DMS114 treated with DMSO at 0.1 percent for 48 hours (cell line): Measurements from ENCODE around the gene NTRK1.

Source experiments
- DNase-seq: peaks from one replicate; lab custom pipeline; 2025; ENCODE audit not compliant: unreplicated experiment; lab: John Stamatoyannopoulos, UW

Gene NTRK1

DNA sequence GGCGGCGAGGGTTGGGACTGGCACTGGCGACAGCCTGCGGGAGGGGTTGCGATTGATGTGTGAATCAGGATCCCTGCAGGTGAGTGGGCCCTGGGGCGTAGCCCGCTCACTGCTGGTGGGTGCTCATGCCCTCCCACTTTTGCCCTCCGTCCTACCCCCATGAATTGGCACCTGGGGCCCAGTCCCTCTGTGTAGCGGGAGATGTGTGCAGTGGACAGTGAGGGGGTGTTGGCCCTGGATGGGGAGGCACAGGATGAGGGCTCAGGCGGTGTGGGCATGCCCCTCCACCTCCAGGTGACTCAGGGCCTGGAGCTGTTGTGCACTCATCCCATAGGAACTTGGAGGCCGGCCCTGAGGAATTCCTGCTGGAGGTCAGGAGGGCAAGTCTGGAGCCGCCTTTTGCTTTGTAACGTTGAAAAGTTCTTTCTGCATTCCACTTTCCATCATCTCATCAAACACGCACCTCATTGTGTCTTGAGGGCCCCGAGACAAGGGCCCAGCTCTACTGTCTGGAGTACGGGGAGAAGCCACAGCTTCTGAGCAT is 35.9 kb downstream of the NTRK1 start:
- DNase-seq, result no peak

GRCh38 chr1:156897078-156897825 is 36.6 kb downstream of the NTRK1 start:
- no peak for DNase-seq

- DNase-seq, result no peak
Measured at GRCh38 chr1:156898161-156898566, 37.5 kb downstream of the NTRK1 start.

GRCh38 chr1:156898971-156899664 is 38.5 kb downstream of the NTRK1 start:
- DNase-seq, result no peak

- no peak for DNase-seq
Measured at GRCh38 chr1:156899956-156900718, 39.5 kb downstream of the NTRK1 start.

- DNase-seq, result no peak
Measured at GRCh38 chr1:156900896-156901589, 40.4 kb downstream of the NTRK1 start.

- no peak for DNase-seq
Measured at GRCh38 chr1:156901590-156901900, 40.9 kb downstream of the NTRK1 start.

DNA sequence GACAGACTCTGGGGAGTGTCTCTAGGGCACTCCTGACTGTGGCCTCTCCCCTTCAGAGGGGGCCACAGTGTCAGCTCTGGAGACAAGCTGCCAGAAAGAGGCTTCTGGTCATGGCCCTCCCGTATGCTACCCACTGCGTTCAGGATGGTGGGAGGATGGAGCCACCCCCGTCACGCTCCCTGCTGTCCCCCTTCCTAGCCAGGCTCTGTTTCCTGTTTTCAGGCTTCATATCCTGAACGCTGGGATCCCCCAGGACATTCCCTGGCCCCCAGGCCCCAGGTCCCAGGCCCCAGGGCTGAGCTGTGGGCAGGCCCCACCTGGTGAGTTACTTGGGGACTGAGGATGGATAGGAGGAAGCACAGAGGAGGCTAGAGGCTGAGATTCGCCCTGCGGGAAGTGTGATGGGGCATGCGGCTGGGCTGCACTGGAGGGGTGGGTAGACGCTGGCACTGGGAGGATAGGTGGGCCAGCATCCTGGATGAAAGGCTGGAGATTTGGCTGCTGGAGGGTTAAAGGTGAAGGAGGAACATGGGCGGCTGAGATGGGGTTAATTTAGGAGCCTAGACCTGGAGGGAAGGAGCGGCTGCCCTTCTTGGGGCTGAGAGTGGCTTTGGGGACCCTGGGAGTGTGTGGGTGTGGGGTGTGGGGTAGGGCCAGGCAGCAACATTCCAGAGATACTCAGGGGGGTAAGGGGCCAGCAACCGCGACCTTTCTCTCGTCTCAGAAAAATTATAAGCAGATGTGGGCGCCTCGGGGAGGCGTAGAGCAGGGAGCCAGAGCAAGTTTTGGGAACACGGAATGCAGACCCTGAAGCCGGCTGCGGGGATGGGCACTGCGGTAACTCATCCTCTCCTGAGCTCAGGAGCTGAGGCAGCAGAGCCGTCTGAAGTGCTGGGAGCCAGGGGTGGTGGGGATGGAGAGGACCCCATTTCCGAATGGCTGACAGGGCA is 41.6 kb downstream of the NTRK1 start:
- DNase-seq, result no peak

DNA sequence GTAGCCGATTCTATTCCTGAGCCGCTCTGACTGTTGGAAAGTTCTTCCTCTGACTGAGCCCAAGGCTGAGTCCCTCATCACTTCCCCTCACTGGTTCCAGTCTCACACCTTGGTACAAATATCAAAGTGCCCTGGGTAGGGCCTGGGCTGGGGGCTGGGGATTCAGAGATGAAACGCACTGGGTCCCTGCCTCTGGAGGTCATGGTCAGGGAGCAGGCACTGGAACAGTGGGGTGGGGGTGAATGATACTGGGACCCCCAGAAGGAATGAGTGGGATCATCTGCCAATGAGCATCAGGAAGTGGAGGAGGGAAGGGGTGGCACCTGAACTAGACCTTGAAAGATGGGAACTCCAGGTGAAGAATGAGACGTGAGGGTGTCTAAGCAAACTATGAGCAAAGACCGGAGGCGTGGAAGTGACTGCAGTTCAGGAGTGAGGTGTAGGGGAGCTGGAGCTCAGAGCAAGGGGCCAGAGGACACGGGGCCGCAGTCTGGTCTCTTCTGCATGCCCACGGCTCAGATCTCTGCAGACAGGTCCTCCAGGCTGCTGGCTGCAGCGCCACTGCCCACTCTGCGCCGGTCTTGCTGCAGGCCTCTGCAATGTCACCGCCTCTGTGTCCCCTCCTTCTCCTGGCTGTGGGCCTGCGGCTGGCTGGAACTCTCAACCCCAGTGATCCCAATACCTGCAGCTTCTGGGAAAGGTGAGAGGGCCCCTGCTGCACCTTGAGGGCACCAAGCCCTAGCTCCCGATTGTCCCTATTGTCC is 42.8 kb downstream of the NTRK1 start:
- no peak for DNase-seq

DNA sequence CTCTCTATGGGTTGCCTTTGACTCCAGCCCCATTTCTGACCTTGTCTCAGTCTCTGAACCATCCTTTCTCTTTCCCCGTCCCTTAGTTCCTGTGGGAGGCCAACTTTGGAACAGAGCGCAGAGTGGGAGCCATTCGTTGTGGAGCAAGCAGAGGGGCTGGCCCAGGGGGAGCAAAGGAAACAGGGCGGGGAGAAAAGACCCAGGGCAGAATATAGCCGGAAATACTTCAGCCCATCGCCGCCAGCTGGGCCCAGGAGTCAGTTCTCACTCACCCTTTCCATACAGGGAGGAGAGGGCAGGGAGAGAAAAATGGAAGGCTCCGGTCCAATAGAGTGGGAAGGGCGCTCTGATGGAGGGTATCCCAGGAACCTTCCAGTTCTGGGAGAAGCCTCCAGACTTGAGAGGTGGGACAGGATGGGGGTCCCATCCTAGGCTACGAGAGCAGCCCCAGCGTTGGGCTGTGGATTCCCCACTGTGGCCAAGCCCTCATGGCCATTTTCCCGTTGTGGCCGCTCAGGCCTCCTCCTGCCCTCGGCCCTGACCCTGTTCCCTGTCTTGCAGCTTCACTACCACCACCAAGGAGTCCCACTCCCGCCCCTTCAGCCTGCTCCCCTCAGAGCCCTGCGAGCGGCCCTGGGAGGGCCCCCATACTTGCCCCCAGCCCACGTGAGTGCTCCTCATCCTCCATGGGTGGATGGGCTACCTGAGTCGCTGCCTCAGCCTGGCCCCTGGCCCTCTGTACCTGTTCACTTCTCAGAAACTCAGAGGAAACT is 43.7 kb downstream of the NTRK1 start:
- no peak for DNase-seq

GRCh38 chr1:156905176-156905575 is 44.5 kb downstream of the NTRK1 start:
- no peak for DNase-seq

DNA sequence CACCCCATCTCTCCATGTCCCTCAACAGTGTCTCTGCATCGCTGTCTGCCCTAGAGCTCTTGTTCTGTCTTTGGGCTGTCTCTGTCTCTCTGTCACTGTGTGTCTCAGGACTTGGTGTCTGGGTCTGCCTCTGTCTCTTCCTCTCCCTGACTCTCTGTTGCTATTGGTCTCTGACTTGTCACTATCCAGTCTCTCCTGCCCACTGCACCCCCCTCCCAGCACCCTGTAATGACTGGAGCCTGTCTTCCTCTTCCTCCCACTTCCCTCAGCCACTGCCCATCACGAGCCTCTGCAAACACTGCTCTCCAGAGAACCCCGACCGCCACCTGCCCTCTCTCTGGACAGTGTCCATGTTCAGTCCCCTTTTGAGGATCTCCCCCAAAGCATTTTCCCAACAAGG is 45.0 kb downstream of the NTRK1 start:
- no peak for DNase-seq

DNA sequence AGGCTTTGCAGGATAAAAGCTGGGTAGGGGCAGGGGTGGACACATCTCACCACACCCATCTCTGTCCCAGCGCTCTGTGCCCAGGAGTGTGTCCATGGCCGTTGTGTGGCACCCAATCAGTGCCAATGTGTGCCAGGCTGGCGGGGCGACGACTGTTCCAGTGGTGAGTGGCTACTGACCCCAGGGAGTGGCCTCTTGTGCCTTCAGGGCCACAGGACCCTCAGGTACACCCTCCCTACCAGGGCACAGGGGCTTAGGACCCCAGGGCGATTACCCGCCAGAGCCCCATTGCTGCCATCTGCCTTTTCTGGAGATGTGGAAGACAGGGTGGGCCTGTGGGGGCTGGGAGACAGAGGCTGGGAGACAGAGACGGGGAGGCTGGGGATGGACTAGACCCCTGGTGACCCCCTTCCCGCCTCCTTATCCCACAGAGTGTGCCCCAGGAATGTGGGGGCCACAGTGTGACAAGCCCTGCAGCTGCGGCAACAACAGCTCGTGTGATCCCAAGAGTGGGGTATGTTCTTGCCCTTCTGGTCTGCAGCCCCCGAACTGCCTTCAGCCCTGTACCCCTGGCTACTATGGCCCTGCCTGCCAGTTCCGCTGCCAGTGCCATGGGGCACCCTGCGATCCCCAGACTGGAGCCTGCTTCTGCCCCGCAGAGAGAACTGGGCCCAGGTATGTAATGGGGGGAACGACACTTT is 45.7 kb downstream of the NTRK1 start:
- no peak for DNase-seq

DNA sequence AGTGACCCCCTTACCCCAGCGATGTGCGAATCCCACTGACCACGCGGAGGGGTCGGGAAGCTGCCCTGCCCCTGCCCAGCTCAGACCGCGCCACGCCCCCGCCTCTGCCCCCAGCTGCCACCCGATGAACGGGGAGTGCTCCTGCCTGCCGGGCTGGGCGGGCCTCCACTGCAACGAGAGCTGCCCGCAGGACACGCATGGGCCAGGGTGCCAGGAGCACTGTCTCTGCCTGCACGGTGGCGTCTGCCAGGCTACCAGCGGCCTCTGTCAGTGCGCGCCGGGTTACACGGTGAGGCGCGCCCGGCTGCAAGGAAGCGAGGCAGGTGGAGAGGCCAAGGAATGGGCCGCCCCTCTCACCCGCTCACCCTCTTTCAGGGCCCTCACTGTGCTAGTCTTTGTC is 47.9 kb downstream of the NTRK1 start:
- DNase-seq, result no peak

- DNase-seq, result no peak
Measured at GRCh38 chr1:156908955-156909354, 48.3 kb downstream of the NTRK1 start.

- no peak for DNase-seq
Measured at GRCh38 chr1:156909671-156910070, 49.0 kb downstream of the NTRK1 start.

DNA sequence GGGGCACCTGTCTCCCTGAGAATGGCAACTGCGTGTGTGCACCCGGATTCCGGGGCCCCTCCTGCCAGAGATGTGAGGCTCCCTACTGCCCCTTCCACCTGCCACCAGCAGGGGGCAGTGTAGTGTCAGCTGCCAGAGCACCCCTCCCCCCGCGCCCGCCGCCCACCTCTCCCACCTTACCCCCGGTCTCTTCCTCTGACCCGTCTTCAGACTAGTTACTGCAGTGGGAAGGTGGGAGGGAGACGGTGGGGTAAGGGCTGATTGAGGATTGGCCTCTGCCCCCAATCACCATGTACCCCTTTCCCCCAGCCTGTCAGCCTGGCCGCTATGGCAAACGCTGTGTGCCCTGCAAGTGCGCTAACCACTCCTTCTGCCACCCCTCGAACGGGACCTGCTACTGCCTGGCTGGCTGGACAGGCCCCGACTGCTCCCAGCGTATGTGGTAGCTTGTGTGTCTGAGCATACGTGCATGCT is 49.7 kb downstream of the NTRK1 start:
- DNase-seq, result no peak
